ENCODE results near the gene KRT37.

GRCh38 chr17:41418116-41418860, 6.1 kb downstream of the KRT37 start:
- TF ChIP-seq POLR2A (IDR thresholded peaks at IDR 0.05) (no peak), CTCF (IDR thresholded peaks at IDR 0.05) (no peak)

Measured in prostate gland (tissue), 2 donors.